Measurements from ENCODE around the gene HPN.
"Not testable (repeated sequence)": the region's sequence is repeated elsewhere in the genome, so short reads cannot be mapped to it uniquely, and the experiment has no call there.

Gene HPN

DNA sequence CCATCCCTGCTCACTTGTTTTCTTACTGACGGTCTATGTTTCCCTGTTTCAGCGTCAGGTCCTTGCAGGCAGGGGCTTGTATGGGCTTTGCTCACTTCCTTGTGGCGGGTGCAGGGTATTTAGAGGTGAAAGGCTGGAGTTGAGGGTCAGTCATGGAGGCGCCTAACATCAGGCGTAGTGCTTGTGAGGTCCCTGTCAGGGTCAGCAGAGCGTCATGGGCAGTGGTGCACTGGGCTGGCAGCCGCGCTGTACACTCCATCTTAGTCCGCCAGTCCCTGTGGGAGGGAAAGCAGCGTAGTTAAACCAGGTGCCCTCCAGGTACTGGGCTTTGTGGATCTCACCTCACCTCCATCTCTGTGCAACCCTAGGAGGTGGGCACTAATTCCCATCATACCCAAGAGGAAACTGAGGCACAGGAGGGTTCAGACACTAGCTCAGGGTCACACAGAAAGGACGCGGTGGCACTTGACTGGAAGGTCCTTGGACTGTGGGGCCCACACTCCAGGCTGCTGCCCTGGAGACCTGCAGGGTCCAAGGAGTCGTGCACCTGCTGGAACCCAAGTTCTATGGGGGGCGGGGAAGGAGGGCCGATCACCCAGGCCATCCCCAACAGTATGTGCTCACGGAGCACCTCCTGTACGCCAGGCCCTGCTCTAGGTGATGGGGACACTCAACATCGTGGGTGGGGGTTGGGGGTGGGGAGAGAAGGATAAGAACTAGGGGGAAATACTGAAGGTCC, 36.8 kb upstream of the HPN start:
- Histone ChIP-seq H3K36me3 (ENCODE audit: insufficient read depth, low read length) (peaks cover 15% of the 10 kb centered on the region), H3K9me3 (ENCODE audit: control insufficient read depth, insufficient read depth, low read length) (no peaks in the 10 kb centered on the region), H3K9ac (ENCODE audit: low read depth, low read length) (no peak overlapping the region), H3K4me1 (ENCODE audit: insufficient read depth, low read length) (peaks cover 17% of the 10 kb centered on the region)

GRCh38 chr19:35005256-35005977, 36.1 kb upstream of the HPN start:
- no peaks in the 10 kb centered on the region for H3K9me3 ChIP-seq (ENCODE audit: control insufficient read depth, insufficient read depth, low read length)
- H3K9ac ChIP-seq (ENCODE audit: low read depth, low read length), result no peak overlapping the region
- peaks cover 17% of the 10 kb centered on the region for H3K4me1 ChIP-seq (ENCODE audit: insufficient read depth, low read length)
- peaks cover 20% of the 10 kb centered on the region for H3K36me3 ChIP-seq (ENCODE audit: insufficient read depth, low read length)

DNA sequence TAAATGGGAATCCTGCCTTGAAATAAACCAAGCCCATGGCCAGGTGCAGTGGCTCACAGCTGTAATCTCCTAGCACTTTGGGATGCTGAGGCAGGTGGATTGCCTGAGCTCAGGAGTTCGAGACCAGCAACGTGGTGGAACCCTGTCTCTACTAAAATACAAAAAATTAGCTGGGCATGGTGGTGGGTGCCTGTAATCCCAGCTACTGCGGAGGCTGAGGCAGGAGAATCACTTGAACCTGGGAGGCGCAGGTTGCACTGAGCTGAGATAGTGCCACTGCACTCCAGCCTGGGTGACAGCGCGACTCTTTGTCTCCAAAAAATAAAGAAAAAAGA, 35.5 kb upstream of the HPN start:
- not testable (repeated sequence) for H3K9me3 ChIP-seq (ENCODE audit: control insufficient read depth, insufficient read depth, low read length); H3K9ac ChIP-seq (ENCODE audit: low read depth, low read length)
- peaks cover 24% of the 10 kb centered on the region for H3K36me3 ChIP-seq (ENCODE audit: insufficient read depth, low read length)
- H3K4me1 ChIP-seq (ENCODE audit: insufficient read depth, low read length), result peaks cover 17% of the 10 kb centered on the region

- Histone ChIP-seq H3K9ac (ENCODE audit: low read depth, low read length) (no peak overlapping the region), H3K9me3 (ENCODE audit: control insufficient read depth, insufficient read depth, low read length) (no peaks in the 10 kb centered on the region), H3K4me1 (ENCODE audit: insufficient read depth, low read length) (peaks cover 17% of the 10 kb centered on the region), H3K36me3 (ENCODE audit: insufficient read depth, low read length) (peaks cover 24% of the 10 kb centered on the region)
These were observed 35.1 kb upstream of the HPN start for GRCh38 chr19:35006342-35006998.

DNA sequence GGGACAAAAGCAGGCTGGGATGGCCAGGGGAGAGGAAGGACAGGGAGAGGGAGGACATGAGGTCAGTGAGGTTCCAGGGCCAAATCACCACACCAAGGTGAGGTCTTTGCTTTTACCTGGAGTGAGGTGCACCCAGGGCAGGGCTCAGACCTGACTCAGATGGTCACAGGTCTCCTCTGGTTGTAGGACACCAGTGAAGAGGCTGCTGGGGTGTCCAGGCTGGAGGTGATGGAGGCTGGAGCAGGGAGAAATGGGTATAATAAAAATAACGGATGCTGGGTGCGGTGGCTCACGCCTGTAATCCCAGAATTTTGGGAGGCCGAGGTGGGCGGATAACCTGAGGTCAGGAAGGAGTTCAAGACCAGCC, 34.5 kb upstream of the HPN start:
- H3K9ac ChIP-seq (ENCODE audit: low read depth, low read length), result no peak overlapping the region
- H3K36me3 ChIP-seq (ENCODE audit: insufficient read depth, low read length), result peaks cover 24% of the 10 kb centered on the region
- peaks cover 14% of the 10 kb centered on the region for H3K4me1 ChIP-seq (ENCODE audit: insufficient read depth, low read length)
- no peaks in the 10 kb centered on the region for H3K9me3 ChIP-seq (ENCODE audit: control insufficient read depth, insufficient read depth, low read length)

- peaks cover 13% of the 10 kb centered on the region for H3K4me1 ChIP-seq (ENCODE audit: insufficient read depth, low read length)
- not testable (repeated sequence) for H3K9ac ChIP-seq (ENCODE audit: low read depth, low read length); H3K9me3 ChIP-seq (ENCODE audit: control insufficient read depth, insufficient read depth, low read length)
- peaks cover 24% of the 10 kb centered on the region for H3K36me3 ChIP-seq (ENCODE audit: insufficient read depth, low read length)
These were observed 34.1 kb upstream of the HPN start for GRCh38 chr19:35007427-35007826.

GRCh38 chr19:35008891-35009341, 32.6 kb upstream of the HPN start:
- Histone ChIP-seq H3K9ac (ENCODE audit: low read depth, low read length) (no peak overlapping the region), H3K9me3 (ENCODE audit: control insufficient read depth, insufficient read depth, low read length) (no peaks in the 10 kb centered on the region), H3K36me3 (ENCODE audit: insufficient read depth, low read length) (peaks cover 27% of the 10 kb centered on the region), H3K4me1 (ENCODE audit: insufficient read depth, low read length) (peaks cover 1% of the 10 kb centered on the region; the same call in 1 of the 2 replicates)

DNA sequence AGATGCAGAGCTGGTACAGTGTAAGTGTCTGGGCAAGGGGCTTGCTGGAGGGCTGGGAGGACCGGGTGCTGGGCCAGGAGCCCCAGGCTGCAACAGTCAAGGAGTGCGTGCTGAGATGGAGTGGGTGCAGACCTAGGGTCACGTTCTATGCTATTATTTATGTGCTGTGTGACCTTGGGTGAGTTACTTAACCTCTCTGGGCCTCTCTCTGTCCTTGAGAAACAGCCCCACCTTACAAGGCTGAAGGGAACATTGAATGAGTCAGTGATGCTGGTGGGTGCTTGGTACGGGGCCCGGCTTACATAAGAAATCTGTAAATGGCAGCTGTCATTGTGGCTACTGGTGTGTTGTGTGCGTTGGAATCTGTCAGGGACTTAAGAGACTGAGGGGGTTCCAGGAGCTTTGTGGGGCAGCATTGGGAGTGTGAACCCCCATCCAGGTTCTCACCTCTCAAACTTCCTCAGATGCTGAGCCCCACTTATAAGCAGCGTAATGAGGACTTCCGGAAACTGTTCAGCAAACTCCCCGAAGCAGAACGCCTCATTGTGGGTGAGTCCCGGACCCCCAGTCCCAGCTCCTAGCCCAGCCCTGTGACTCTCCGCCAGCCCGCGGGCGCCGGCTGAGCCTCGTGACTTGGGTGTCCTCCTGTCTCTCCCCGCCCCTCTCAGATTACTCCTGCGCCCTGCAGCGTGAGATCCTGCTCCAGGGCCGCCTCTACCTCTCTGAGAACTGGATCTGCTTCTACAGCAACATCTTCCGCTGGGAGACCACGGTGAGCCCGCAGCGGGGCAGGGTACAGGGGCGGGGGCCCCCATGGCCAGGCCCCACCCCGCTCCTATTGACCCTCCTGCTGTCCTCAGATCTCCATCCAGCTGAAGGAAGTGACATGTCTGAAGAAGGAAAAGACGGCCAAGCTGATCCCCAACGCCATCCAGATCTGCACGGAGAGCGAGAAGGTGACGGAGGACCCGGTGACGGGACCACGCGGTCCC, 31.8 kb upstream of the HPN start:
- peaks cover 36% of the 10 kb centered on the region for H3K36me3 ChIP-seq (ENCODE audit: insufficient read depth, low read length)

GRCh38 chr19:35011091-35011689, 30.3 kb upstream of the HPN start:
- Histone ChIP-seq H3K4me1 (ENCODE audit: insufficient read depth, low read length) (no peaks in the 10 kb centered on the region), H3K9ac (ENCODE audit: low read depth, low read length) (no peak overlapping the region), H3K36me3 (ENCODE audit: insufficient read depth, low read length) (peaks cover 45% of the 10 kb centered on the region), H3K9me3 (ENCODE audit: control insufficient read depth, insufficient read depth, low read length) (no peaks in the 10 kb centered on the region)

More for the DNA sequence above, 31.8 kb upstream of the HPN start:
- Histone ChIP-seq H3K4me1 (ENCODE audit: insufficient read depth, low read length) (no peaks in the 10 kb centered on the region), H3K9ac (ENCODE audit: low read depth, low read length) (no peak overlapping the region), H3K9me3 (ENCODE audit: control insufficient read depth, insufficient read depth, low read length) (no peaks in the 10 kb centered on the region)

GRCh38 chr19:35011737-35012682, 29.5 kb upstream of the HPN start:
- Histone ChIP-seq H3K36me3 (ENCODE audit: insufficient read depth, low read length) (peaks cover 49% of the 10 kb centered on the region), H3K9me3 (ENCODE audit: control insufficient read depth, insufficient read depth, low read length) (no peaks in the 10 kb centered on the region), H3K4me1 (ENCODE audit: insufficient read depth, low read length) (no peaks in the 10 kb centered on the region)

GRCh38 chr19:35013041-35013819, 28.3 kb upstream of the HPN start:
- H3K36me3 ChIP-seq (ENCODE audit: insufficient read depth, low read length), result peaks cover 55% of the 10 kb centered on the region
- H3K9ac ChIP-seq (ENCODE audit: low read depth, low read length), result no peak overlapping the region
- no peaks in the 10 kb centered on the region for H3K9me3 ChIP-seq (ENCODE audit: control insufficient read depth, insufficient read depth, low read length)
- no peaks in the 10 kb centered on the region for H3K4me1 ChIP-seq (ENCODE audit: insufficient read depth, low read length)

More at GRCh38 chr19:35011737-35012682, 29.5 kb upstream of the HPN start:
- no peak overlapping the region for H3K9ac ChIP-seq (ENCODE audit: low read depth, low read length)

Measured in ES-I3 (cell line).